Heart right ventricle (tissue), 16 donors: ENCODE measurements around the gene SLC39A3. TPM values are rescaled to one million over a fixed set of nuclear protein-coding genes. Genes with fewer than 3 reads are reported as not detected.
A peak's percentile ranks its signal among the peaks of the same experiment; 100 is the strongest.

Source experiments
- ATAC-seq, 8 donors: fragments of 200-7000 bp; cut with Tn5 transposase; one replicate each; pipeline ENCODE4 v1.9.1; 2020; ENCODE audit warnings: mild to moderate bottlenecking in 8 of 8, moderate library complexity in 8 of 8, moderate number of reproducible peaks in 1 of 8
- DNase-seq, 2 donors: peaks; one replicate each; pipeline ENCODE4 v3.0.0-alpha.2; 2020
- H3K27ac ChIP-seq, 10 donors: fragments of 200-600 bp; sonication (generic) in 2 of 10; one replicate each; pipeline versions ENCODE4 v1.5.0 to v1.8.0; 2020 to 2022; ENCODE audit warnings: mild to moderate bottlenecking in 3 of 10
- H3K27me3 ChIP-seq, 7 donors: fragments of 200-600 bp; one replicate each; pipeline ENCODE4 v1.8.0; 2021 to 2022; ENCODE audit warnings: mild to moderate bottlenecking in 2 of 7
- H3K36me3 ChIP-seq, 9 donors: fragments of 200-600 bp; sonication (generic) in 1 of 9; one replicate each; pipeline versions ENCODE4 v1.5.0 to v1.8.0; 2020 to 2022; ENCODE audit warnings: mild to moderate bottlenecking in 2 of 9
- H3K4me1 ChIP-seq, 9 donors: fragments of 200-600 bp; sonication (generic) in 1 of 9; one replicate each; pipeline versions ENCODE4 v1.5.0 to v1.8.0; 2020 to 2022; ENCODE audit warnings: mild to moderate bottlenecking in 4 of 9
- H3K4me3 ChIP-seq, 10 donors: fragments of 200-600 bp; sonication (generic) in 2 of 10; one replicate each; pipeline versions ENCODE4 v1.5.0 to v1.8.0; 2020 to 2022; ENCODE audit warnings: mild to moderate bottlenecking in 7 of 10, moderate library complexity in 2 of 10
- H3K9me3 ChIP-seq, 11 donors: fragments of 200-600 bp in 10 of 11; sonication (generic) in 2 of 11; one replicate each; pipeline versions ENCODE4 v1.5.0 to v1.8.0; 2013 to 2022; ENCODE audit warnings: mild to moderate bottlenecking in 2 of 11, control low read depth in 1 of 11, moderate library complexity in 1 of 11
- CTCF ChIP-seq, 9 donors: fragments of 200-600 bp; sonication (generic) in 2 of 9; IDR thresholded peaks; one replicate each; pipeline versions ENCODE4 v1.5.0 to v1.8.0; 2021 to 2022; ENCODE audit warnings: antibody characterized with exemption in 9 of 9, mild to moderate bottlenecking in 5 of 9, moderate library complexity in 1 of 9
- WGBS, 2 donors: extraction: QIAGEN DNeasy Blood & Tissue Kit; methylation state at CpG; one replicate each; pipeline ENCODE4 v1.1.7; 2013; ENCODE audit warnings: inconsistent platforms in 1 of 2; 5-methylcytosine and 5-hydroxymethylcytosine counted together
- intact Hi-C, 10 donors: fragments of 100-400 bp; cut with DNase I; formaldehyde crosslinking; loops; one replicate each; pipeline versions ENCODE4 v1.11.1 to v1.14.2; 2022
- polyA plus RNA-seq, 2 donors: library from polyadenylated mRNA; stranded (reverse); fragments of 200-250 nt; gene quantifications; one replicate each; pipeline ENCODE4 v1.2.3, GENCODE V29; 2013
- total RNA-seq, 10 donors: library from RNA; stranded (reverse); fragmentation: NEBNext Ultra II Directional in 3 of 10; extraction: Animal tissue kit (Norgen Biotek cat#: 25700) in 3 of 10; gene quantifications; one replicate each; pipeline versions ENCODE4 v1.2.1 to v1.2.4, GENCODE V29; 2021 to 2023
- donor health status: Arrhythmogenic right ventricular cardiomyopathy.
- donor health status: ischemic (EF 13 %, LVEDD 7.1; RV severe dilation, severe dysfunction).
- donor health status: healthy with polysubstance abuse.
- donor health status: DM: no; HTN: yes; CAD: no.
- donor health status: DM: no; HTN: no; CAD: no.
- donor health status: ischemic (EF 25% LVEDD 6.9; RV normal size, moderate dysfunction).
- donor health status: ischemic (EF 25% LVEDD 5.7; RV mildly dilated, moderate dysfunction).
- donor health status: healthy.
- donor health status: DM: yes; HTN: yes; CAD: no.
- donor health status: Ischemic cardiomyopathy.
- donor health status: ischemic (EF 35%, LVEDD 5.7; RV mildly dilated, moderate dysfunction).
- donor health status: nonischemic (EF 11% LVEDD 7.7; RV severe dilation, severe dysfunction).
- donor health status: DM: yes; HTN: yes; CAD: no.
- donor health status: PGD.
- donor health status: ischemic (EF 29% LVEDD 5.4; RV normal size, mild dysfunction).
- donor health status: nonischemic (EF 23%, LVEDD 6.1; RV moderate dilation, normal function).

SLC39A3 gene
- total and polyA plus RNA-seq, 12 donors = 16.5 to 66.8 (median 22.2) TPM

GRCh38 chr19:2768365-2769132, 28.7 kb upstream of the SLC39A3 start:
- no peaks in the 10 kb centered on the region for H3K9me3 ChIP-seq
- peaks cover 0 to 57% (median 43%) of the 10 kb centered on the region in 9 donors for H3K36me3 ChIP-seq
- peaks cover 15 to 46% (median 33%) of the 10 kb centered on the region in 9 donors for H3K4me1 ChIP-seq
- TF ChIP-seq CTCF (IDR thresholded peaks at IDR 0.05) = no peak
- peak overlapping the region in 3 of 10 donors; percentile 9 to 94 (median 58) for H3K27ac ChIP-seq
- H3K4me3 ChIP-seq = no peak overlapping the region
- DNase-seq (no peak), ATAC-seq (no peak)
- 93 to 94% methylated on average over 29 of the region's 29 CpGs for WGBS, 2 donors
- H3K27me3 ChIP-seq = no peaks in the 10 kb centered on the region
- intact Hi-C loops = no loop called here

- no peak for DNase-seq
- intact Hi-C loops = no loop called here
- Histone ChIP-seq H3K4me1 (peaks cover 15 to 46% (median 33%) of the 10 kb centered on the region in 9 donors), H3K36me3 (peaks cover 0 to 65% (median 50%) of the 10 kb centered on the region in 9 donors), H3K4me3 (no peak overlapping the region), H3K9me3 (no peaks in the 10 kb centered on the region), H3K27ac (no peak overlapping the region), H3K27me3 (no peaks in the 10 kb centered on the region)
- no peak for TF ChIP-seq CTCF (IDR thresholded peaks at IDR 0.05)
- WGBS, 2 donors = 95% methylated on average over 19 of the region's 19 CpGs
- no peak for ATAC-seq
Measured at GRCh38 chr19:2767688-2768087, 27.9 kb upstream of the SLC39A3 start.

GRCh38 chr19:2766594-2767372, 27.0 kb upstream of the SLC39A3 start:
- no peak overlapping the region for H3K27ac ChIP-seq
- WGBS, 2 donors = 93 to 95% methylated on average over 35 of the region's 35 CpGs
- ATAC-seq = no peak
- intact Hi-C loops = no loop called here
- no peaks in the 10 kb centered on the region for H3K9me3 ChIP-seq
- H3K27me3 ChIP-seq = no peaks in the 10 kb centered on the region
- no peak overlapping the region for H3K4me3 ChIP-seq
- no peak for DNase-seq
- peaks cover 0 to 74% (median 59%) of the 10 kb centered on the region in 9 donors for H3K36me3 ChIP-seq
- no peak for TF ChIP-seq CTCF (IDR thresholded peaks at IDR 0.05)
- peaks cover 9 to 37% (median 26%) of the 10 kb centered on the region in 9 donors for H3K4me1 ChIP-seq

- H3K27ac ChIP-seq = no peak overlapping the region
- peaks cover 2 to 23% (median 12%) of the 10 kb centered on the region in 9 donors for H3K4me1 ChIP-seq
- no peak overlapping the region for H3K4me3 ChIP-seq
- peaks cover 0 to 88% (median 68%) of the 10 kb centered on the region in 9 donors for H3K36me3 ChIP-seq
- intact Hi-C loops = no loop called here
- no peaks in the 10 kb centered on the region for H3K27me3 ChIP-seq
- no peaks in the 10 kb centered on the region for H3K9me3 ChIP-seq
- no peak for TF ChIP-seq CTCF (IDR thresholded peaks at IDR 0.05)
- no peak for DNase-seq
- no peak for ATAC-seq
- WGBS, 2 donors = 80% methylated on average over 15 of the region's 15 CpGs
Measured at GRCh38 chr19:2765376-2765775, 25.6 kb upstream of the SLC39A3 start.
